CD4-positive, alpha-beta T cell treated with Interleukin-4 for 1 hour (primary cell): Measurements from ENCODE around the gene MOV10L1.
A peak's percentile ranks its signal among the peaks of the same experiment; 100 is the strongest.
"Not testable (repeated sequence)": the region's sequence is repeated elsewhere in the genome, so short reads cannot be mapped to it uniquely, and the experiment has no call there.

Experiments
- DNase-seq, 2 donors: peaks; one replicate each; pipeline ENCODE4 v3.0.0-alpha.2; 2020 to 2022

The MOV10L1 gene

GRCh38 chr22:50141462-50141861 is 51.7 kb downstream of the MOV10L1 start:
- DNase-seq = no peak

- DNase-seq = no peak
These were observed 52.1 kb downstream of the MOV10L1 start for GRCh38 chr22:50141891-50142363.

GRCh38 chr22:50143096-50143495 is 53.3 kb downstream of the MOV10L1 start:
- DNase-seq = no peak

- no peak for DNase-seq
These were observed 54.3 kb downstream of the MOV10L1 start for GRCh38 chr22:50144005-50144614.

GRCh38 chr22:50145721-50146438 is 56.1 kb downstream of the MOV10L1 start:
- no peak for DNase-seq

GRCh38 chr22:50146439-50147238 is 56.8 kb downstream of the MOV10L1 start:
- peak in 1 of 2 donors; percentile 22 for DNase-seq

GRCh38 chr22:50147258-50148165 is 57.7 kb downstream of the MOV10L1 start:
- not testable (repeated sequence) for DNase-seq

GRCh38 chr22:50148166-50148500 is 58.3 kb downstream of the MOV10L1 start:
- DNase-seq = no peak

GRCh38 chr22:50148991-50149721 is 59.4 kb downstream of the MOV10L1 start:
- peak; percentile 79 to 83 for DNase-seq

GRCh38 chr22:50150161-50151129 is 60.6 kb downstream of the MOV10L1 start:
- DNase-seq = no peak

- DNase-seq = no peak
These were observed 62.0 kb downstream of the MOV10L1 start for GRCh38 chr22:50151571-50152537.

GRCh38 chr22:50153056-50153755 is 63.4 kb downstream of the MOV10L1 start:
- no peak for DNase-seq

GRCh38 chr22:50153756-50154140 is 63.9 kb downstream of the MOV10L1 start:
- DNase-seq = no peak

- no peak for DNase-seq
These were observed 68.0 kb downstream of the MOV10L1 start for GRCh38 chr22:50157709-50158375.

- DNase-seq = no peak
These were observed 71.1 kb downstream of the MOV10L1 start for GRCh38 chr22:50160947-50161346.

GRCh38 chr22:50161508-50162390 is 71.9 kb downstream of the MOV10L1 start:
- DNase-seq = no peak

GRCh38 chr22:50162391-50162956 is 72.7 kb downstream of the MOV10L1 start:
- no peak for DNase-seq
